Measurements from ENCODE around the gene ARHGEF2.
A peak's percentile ranks its signal among the peaks of the same experiment; 100 is the strongest.
"Not testable (repeated sequence)": the region's sequence is repeated elsewhere in the genome, so short reads cannot be mapped to it uniquely, and the experiment has no call there.

ARHGEF2 gene

DNA sequence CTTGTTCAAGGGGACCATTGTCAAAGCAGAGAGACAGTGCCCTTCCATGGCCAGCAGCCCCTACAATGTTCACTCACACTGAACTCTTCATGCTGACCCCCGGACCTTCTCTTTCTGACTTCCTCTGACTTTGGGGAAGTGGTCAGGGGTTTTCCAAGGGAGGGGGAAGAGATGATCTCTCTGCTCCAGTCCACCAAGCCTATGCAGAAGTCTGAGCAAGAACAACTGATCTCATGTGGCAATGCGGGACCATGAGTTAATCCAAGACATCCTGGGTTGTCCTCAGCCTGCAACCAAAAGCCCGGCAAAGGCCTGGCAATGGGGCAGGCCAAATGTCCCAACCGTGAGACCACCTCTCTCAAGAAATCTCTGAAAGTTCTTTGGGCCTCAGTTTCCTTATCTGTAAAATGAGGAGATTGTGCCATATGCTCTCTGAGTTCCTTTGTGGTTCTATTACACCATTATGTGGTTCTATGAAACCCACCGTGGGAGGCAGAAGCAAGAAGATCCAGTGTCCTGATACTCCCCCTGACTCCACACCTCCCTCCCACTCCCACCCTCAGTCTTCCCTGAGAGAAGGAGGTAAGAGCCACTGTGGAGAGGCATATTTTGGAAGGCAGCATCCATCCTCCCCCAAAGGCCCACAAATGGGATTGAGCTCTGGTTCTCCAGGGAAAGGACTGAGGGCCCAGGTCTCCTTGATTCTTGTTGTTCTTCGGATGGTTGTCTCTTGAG is 11.8 kb upstream of the ARHGEF2 start:
- no peak for DNase-seq

DNA sequence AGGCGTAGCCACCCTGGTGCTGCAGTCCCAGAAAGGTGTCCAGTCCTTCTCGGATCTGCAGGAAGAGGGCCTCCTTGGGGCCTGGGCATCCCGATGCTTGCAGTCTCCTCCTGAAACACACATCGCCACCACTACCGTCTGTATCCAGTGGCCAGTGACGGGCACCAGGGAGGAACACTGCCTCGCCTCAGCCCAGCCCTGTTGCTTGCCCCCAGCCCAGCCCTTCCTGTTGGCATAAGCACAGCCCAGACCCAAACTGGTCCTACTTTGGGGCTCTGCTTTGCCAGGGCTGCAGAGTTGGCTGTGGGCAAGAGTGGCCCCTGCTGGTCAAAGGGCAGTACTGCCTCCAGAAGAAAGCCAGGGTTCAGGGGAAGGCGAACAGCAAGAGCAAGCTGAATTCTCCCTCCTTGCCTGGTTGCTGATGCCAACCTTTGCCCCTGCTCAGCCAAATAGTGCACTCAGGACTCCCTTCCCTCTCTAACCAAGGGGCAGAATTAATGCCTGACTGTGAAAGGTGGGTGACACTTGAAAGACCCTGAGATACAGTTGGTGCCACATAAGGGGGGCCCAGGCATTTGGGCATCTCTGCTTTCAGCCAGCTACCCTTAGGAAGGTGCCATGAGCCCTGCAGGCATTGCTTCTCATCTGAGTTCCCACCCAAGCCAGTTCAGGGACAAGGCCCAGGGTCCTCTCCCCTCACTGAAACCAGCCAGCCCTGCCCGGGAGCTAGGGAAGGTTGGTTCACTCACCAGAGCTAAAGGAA is 11.1 kb upstream of the ARHGEF2 start:
- DNase-seq: peak; percentile 78

DNA sequence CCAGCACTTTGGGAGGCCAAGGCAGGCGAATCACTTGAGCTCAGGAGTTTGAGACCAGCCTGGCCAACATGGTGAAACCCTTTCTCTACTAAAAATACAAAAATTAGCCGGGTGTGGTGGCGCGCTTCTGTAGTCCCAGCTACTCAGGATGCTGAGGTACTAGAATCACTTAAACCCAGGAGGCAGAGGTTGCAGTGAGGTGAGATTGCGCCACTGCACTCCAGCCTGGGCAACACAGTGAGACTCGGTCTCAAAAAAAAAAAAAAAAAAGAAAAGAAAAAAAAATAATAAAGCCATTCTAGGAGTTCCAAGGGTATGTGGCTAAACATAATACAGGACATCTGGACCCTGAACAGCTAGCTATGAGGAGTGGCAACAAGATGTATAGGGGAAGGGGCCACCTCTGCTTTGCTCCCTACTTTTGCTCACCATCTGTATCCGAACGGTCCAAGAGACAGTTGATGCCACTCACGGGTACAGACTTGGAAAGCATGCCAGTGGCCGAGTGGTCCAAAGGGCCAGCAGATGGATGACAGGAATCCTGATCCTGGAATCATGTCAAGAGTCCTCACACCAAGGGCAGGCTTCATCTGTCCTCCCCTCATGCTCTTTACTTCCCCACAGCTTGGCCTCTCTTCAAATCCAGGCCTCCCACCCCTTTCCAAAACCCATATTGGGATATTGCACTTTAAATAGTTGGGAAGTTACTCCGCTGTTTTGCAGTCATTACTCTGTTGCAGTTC is 6.7 kb upstream of the ARHGEF2 start:
- DNase-seq: not testable (repeated sequence)

- DNase-seq: no peak
Observed at GRCh38 chr1:155984341-155984740, 6.0 kb upstream of the ARHGEF2 start.

DNA sequence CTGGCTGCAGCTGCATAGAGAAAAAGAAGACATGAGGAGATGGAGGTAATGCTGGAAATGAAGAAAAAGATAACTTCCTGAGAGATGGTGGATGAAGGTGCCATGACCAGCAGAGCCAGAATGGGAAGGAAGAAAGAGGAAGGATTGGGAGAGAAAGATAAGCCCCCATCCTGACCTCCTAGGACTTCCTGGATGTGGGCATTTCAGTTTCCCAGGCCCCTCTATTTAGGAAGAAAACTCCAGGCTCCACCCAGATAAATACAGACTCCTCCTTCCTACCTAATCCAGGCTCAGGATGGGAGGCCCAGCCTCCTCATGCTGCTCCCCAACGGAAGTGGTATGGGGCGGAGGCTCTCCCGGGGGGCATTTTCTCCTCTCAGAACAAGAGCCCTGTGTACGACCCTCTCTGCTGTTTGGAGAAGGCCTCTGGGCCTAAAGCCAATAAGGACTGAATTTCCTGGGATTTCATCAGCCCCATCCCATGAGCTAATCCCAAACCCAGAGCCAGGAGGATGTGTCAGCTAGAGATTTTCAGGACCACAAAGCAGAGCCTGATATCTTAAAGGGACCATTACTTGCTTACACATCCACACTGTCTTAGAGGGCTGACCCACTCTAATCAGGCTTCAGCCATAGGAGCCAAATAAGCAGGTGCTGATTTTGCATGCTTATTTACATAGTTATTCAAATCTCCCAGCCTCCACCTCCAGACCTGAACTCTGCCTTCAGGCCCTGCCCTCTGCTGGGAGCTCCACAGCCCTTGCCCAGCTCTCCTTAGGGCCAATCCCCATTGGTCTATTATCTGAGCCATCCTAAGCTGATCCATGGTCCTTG is 5.1 kb upstream of the ARHGEF2 start:
- DNase-seq: peak; percentile 37

DNA sequence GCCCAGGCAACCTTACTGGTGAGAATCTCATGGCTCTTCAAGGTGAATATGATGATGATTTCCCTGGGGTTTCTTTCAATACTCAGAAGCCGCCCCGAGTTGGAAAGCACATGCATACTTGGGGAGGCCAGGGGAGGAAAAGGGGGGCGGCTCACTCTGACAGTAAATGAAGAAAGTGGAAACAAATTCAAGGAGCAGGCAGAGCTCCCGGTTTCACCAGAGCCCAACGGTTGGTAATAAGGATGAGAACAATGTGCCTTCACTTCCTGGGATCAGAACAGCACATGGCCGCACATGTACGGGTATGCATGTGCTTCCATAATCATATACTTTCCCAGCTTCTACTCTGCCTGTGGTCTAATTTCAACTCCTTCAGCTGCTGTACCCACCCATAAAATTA is 3.8 kb upstream of the ARHGEF2 start:
- no peak for DNase-seq

GRCh38 chr1:155981266-155982088 is 3.1 kb upstream of the ARHGEF2 start:
- peak; percentile 64 for DNase-seq

- peak; percentile 88 for DNase-seq
Observed at GRCh38 chr1:155979597-155980343, 1.4 kb upstream of the ARHGEF2 start.

DNA sequence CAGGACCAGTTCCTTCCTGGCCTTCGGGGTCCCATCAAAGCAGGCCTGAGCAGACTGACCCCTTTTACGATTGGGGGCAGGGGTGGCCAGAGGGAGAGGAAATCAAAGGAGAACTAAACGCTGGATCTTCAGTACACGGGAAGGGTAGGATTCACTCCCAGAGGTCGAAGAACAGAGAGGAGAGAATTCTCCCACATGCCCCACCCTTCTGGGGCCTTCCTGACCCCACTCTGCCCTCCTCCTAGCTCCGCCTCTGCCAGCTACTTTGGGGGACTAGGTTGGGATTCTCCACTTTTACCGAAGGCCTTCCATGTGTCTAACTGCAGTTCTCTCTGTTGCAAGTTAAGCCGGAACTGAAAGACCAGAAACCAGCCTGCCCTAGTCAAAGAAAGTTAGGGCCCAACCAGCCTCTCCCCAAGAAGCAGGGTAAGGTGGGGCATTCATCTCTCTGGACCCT is 654 bp upstream of the ARHGEF2 start:
- peak; percentile 59 for DNase-seq

DNA sequence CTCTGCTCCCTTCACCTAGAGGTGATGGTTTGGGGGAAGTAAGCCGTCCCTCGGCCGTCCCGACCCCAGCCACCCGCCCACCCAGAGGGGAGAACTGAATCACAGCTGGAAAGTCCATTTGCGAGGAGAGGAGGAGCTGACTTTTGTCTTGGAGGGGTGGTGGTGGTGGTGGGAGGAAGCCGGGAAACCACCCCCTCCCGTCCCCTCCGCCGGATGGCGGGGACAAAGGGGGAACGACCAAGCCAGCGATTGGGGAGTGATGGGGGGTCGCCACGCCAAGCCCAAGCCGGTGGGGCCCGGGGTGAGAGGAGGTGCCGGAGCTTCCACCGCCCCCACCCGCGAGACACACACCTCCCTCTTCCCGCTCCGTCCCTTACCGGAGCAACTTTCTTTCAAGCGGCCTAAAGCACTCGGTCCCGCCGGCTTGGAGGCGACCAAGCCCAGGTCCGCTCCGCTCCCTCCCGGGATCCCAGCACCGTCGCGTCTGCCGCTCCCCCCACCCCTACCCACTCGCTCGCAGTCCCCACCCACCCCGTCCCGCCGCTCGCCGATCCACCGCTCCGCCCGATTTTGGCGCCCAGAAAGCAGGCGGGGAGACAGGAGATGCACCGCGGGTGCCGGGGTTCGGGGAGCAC is 540 bp downstream of the ARHGEF2 start:
- no peak for DNase-seq

- peak; percentile 93 for DNase-seq
Observed at GRCh38 chr1:155976913-155977689, 1.2 kb downstream of the ARHGEF2 start.

DNA sequence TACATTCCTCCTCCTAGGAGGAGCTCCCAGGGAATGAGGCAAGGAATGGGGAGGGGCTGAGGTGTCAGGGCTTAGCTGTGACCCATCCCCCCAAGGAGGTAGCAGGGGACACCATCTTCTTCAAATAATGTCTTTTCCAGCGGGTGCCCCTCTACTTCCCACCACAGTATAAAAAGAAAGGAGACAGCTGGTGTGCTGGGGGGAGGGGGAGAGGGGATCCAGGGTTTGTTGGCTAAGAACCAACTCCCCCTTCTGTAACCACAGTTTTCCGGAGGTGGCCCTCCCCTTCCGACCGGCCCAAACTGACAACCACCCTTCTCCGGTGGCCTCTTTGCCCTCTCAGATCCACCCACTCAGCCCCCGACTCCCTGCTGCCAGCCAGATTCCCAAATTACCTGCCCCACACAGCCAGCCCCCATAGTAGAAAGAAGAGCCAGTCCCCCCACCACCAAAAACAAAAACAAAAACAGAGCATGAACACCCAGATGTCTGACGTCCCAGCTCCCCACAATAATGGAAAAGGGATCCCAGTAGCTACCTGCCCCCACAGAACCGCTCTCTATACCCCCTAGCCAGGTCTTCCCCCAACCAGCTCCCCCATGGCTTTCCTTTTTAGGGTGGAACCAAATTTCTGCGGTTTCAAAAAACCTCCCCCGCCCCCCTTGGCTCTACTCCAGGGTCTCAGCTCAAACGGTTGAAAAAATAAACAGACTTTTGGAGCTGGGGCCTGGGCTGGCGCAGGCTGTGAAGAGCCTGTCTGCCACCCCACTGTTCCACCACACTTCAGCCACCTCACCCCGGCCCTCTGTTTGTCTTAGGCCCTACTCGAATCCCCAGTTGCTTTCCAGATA is 2.1 kb downstream of the ARHGEF2 start:
- DNase-seq: peak; percentile 91

DNA sequence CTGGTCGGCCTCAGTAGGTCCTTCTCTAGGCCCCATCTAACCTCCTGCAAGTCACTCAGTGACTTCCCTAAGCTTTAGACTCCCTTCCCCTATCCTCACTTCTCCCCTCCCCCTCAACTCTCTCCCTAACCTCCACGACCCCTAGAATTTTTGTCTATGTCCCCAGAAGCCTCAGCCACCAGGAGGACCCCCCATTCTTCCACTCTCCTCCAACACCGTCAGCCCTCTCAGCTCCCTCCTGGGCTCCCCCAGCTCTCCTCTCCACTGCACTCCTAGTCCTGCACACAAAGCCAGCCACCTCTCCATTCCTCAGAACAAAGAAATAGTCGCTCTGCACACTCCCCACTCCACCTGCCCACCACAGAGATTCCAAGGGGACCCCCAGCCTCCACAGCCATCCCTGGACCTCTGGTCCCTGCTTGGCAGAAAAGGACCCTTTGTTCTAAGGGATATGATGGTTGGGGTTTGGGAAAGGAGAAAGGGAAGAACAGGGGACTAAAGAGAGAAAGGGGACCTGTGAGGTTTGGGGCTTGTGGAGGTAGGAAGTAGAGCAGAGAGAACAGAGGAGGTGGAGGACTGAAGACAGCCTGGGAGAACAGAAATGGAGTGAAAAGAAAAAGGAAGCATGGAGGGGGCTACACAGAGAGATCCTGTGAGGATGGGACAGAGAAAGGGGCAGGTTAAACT is 2.8 kb downstream of the ARHGEF2 start:
- no peak for DNase-seq

- DNase-seq: no peak
Observed at GRCh38 chr1:155974208-155975115, 3.9 kb downstream of the ARHGEF2 start.

DNA sequence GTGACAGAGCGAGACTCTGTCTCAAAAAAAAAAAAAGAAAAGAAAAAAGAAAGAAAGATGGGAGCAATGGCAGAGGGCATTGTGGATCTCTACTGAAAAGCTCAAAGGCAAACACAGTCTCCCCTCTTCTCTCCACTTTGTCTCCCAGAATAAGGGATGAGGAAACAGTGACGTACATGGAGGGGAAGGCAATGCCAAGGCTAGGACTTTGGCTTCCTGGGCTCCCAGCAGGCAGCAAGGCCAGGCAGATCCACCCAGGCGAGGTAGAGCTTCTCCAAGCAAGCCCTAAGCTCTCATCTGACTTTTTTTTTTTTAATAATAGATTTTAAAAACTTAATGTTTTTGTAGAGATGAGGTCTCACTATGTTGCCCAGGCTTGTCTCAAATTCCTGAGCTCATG is 4.6 kb downstream of the ARHGEF2 start:
- no peak for DNase-seq

GRCh38 chr1:155971910-155972809 is 6.2 kb downstream of the ARHGEF2 start:
- no peak for DNase-seq
